NCI-H2081 (cell line): ENCODE measurements around the gene SHROOM4.

Experiments
- DNase-seq, 2 experiments: peaks; one replicate each; lab custom pipeline; 2025; lab: John Stamatoyannopoulos, UW

Gene SHROOM4

GRCh38 chrX:50813843-50814661, at the start of gene SHROOM4:
TSS of gene SHROOM4 (minus strand) at chrX:50814194. CDS start at chrX:50814018, 176 bp downstream.
- DNase-seq, result no peak

DNA sequence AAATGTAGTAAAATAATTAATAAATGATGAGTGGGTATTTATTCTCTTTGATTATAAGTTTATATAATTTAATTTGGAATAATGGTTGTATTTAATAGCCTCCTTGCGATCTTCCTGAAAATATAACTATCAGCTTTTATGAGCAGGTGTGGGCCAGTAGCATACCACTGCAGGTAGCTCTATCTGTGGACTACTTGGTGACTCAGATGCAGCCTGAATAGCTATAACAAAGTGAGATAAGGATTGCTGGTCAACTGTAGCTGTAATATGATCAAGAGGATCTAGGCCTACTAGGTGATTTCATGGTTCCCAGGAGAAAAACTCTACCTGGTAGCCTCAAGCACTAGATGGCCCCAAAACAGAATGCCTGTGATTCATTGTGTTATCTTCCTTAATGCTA, 49.5 kb upstream of the SHROOM4 start:
- DNase-seq, result no peak

- no peak for DNase-seq
Observed at GRCh38 chrX:50860518-50860917, 46.5 kb upstream of the SHROOM4 start.

DNA sequence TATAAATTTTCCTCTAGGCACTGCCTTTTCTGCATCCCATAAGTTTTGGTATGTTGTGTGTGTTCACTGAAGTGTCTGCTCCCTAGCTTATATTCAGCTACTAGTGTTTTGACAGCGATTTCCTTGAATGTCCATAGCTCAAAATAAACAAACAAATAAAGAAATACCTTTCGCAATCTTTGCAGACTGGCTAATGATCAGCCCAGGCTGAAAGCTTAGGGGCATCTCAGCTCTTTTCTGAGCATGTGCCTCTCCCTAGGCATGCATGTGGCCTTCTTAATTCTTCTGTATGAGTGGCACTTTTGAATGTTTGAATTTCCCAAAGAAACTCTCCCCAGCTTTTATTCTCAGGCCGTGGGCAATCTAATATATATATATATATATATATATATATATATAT, 44.6 kb upstream of the SHROOM4 start:
- DNase-seq, result no peak

- no peak for DNase-seq
Observed at GRCh38 chrX:50853399-50853798, 39.4 kb upstream of the SHROOM4 start.

- no peak for DNase-seq
Observed at GRCh38 chrX:50852524-50852923, 38.5 kb upstream of the SHROOM4 start.

DNA sequence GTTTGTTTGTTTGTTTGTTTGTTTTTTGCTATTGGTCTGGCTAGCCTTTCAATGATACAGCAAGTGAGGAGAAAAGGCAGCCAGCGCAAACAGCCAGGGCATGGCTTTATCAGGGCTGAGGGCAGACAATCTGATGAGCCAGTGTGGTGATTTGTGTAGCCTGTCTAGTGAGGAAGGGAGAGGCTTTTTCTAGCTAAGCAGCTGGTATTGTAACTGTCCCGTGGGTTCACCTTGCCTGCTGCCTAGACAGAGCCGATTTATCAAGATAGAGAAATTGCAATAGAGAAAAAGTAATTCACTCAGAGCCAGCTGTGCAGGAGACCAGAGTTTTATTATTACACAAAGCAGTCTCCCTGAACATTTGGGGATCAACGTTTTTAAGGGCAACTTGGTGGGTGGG, 28.2 kb upstream of the SHROOM4 start:
- no peak for DNase-seq

GRCh38 chrX:50839730-50840129, 25.7 kb upstream of the SHROOM4 start:
- DNase-seq, result no peak

GRCh38 chrX:50838820-50839600, 25.0 kb upstream of the SHROOM4 start:
- DNase-seq, result no peak

DNA sequence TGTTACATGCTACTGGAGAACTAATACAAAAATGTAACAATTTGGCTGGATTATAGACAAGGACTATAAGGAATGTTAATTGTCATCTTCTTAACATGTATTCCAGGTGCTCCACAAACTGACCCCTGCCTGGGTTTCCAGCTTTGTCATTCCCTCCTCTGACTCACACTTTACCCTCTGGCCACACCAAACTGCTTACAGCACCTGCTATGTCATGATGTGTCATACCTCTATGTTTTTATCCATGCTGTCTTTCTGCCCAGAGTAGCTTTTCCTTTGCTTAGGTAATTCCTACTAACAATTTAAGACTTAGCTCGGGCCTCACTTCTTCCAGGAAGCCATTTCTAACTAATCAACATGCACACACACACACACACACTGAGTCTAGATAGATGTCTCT, 14.0 kb upstream of the SHROOM4 start:
- no peak for DNase-seq

DNA sequence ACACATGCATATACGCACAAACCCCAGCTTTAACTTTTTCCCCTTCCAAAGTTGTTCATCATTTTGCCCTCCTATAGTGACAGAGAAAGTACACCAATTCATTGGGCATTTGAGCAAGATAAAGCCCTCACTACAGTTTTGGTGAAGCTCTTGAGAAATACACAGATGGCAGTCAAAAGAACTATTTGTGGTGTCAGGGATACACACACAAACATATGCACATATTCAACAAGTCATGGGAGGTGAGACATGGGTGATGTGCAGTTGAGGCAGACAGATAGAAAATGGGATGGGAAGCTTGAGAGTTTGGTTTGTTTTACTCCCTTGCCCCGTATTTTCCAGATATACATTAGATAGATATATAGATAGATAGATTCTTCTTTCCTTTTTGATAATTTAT, 11.8 kb upstream of the SHROOM4 start:
- no peak for DNase-seq

DNA sequence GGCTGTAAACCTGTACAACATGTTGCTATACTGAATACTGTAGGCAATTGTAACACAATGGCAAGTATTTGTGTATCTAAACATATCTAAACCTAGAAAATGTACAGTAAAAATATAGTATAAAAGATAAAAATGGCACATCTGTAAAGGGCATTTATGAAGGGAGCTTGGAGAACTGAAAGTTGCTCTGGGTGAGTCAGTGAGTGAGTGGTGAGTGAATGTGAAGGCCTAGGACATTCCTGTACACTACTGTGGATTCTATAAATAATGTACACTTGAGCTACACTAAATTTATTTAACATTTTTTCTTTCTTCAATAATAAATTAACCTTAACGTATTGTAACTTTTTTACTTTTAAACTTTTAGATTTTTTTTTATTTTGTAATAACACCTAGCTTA, 5.0 kb upstream of the SHROOM4 start:
- no peak for DNase-seq

- DNase-seq, result no peak
Observed at GRCh38 chrX:50815120-50815519, 1.1 kb upstream of the SHROOM4 start.

DNA sequence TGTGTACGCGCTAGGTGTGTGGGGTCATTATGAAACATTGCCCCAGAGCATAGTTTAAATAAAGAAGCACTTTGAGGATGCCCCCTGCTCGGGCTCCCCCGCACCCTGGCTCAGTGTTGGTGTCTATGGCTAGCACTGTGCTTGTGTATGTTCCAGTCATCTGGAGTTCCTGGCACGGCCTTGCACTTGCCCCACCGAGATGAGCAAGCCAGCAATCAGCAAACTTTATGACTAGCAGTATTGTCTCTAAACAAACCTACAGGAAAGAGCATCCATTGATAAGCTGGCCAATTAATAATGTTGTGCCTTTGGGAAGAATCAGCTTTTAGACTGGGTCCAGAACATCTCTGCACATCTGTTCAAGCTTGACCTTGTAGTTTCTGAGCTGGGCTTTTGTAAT, 707 bp upstream of the SHROOM4 start:
- DNase-seq, result no peak

DNA sequence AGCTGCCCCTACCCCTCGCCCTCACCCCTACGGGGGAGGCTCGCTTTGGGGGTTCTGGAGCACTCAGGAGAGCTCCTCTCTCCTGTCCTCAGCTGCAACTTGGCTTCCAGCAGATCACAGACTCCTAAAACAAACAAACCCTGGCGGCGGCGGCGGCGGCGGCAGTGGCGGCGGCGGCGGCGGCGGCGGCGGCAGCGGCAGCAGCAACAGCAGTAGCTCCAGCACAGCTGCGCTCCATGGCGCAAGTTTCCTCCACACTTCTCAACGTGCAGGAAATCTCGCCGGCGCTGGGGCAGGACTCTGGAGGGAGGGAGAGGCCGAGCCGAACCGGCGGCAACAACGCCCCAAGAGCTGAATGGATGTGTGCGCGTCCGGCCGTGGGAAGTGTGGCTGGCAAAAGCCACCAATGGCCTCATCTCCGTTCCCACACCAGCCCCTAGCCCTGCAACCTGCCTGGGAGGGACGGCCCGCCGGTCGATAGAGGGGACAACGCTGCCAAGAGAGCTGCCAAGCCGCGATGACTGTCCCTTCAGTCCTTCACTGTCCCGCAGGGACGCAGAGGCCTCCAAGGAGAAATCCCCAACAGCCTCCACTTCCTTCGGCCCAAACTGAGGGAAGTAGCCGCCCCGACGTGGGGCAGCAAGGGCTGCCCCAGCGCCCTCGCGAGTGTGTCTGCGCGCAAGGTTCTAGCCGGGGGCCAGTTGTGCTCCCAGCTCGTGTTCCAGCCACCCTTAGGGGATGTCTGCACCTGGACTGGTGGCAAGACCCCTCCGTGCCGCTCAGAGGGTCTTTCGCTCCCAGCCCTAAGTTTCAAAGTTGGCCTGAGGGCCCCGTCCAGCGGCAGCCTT, 775 bp downstream of the SHROOM4 start:
- DNase-seq, result no peak

DNA sequence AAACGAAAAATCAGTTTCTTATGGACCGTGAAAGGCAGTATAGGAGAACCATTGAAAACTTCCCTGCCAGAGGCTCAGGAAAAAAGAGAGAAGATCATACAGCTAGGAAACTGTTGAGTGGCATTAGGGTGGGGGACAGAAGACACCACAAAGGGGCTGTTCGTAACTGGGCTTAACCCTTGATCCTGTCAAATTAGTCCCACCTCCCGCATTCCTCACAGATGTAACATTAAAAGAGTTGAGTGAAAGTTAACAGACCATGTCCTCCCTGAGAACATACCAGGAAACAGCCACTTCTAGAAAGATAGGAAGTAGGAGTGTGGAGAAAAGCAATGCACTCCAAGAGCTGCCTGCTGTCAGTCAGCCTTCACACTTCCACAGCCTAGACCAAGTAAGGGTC, 8.7 kb downstream of the SHROOM4 start:
- DNase-seq, result no peak

- DNase-seq, result no peak
Observed at GRCh38 chrX:50801135-50801534, 12.9 kb downstream of the SHROOM4 start.

DNA sequence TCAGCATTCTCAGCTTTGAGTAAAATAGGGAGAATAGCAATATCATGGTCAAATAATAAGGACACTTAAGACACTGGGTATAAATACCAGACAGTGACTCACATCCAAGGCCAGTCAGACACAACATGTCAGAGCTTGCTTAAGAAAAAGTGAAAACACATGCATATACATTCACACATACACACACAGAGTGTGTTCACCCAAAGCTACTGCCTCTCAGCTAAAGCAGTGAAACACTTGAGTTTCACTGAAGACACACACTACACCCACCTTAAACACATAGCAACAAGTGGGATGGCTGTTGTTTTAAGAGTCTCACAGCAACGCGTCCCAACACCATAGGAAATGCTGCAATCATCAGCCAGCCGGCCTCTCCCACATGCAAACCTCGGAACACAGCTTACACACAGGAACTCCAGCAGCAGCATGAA, 14.4 kb downstream of the SHROOM4 start:
- DNase-seq, result no peak

DNA sequence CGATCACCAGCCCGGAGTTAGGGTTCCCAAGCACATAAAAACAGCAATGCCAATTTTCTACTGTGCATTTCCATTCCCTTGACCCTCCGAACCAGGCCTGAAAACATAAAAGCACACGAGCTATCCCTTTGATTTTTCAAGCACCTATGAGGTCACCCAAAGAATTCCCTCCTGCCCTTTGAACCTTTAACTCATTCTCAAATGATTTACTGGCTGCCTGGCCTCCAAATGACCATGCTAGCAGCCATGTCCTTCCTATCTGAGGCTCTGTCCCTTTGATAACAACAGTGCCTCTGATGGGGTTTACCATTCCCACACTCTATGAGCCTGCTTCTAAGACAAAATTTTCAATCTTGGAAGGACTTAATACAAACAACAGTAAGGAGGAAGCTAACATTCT, 15.2 kb downstream of the SHROOM4 start:
- no peak for DNase-seq

GRCh38 chrX:50787099-50787498, 26.9 kb downstream of the SHROOM4 start:
- no peak for DNase-seq

DNA sequence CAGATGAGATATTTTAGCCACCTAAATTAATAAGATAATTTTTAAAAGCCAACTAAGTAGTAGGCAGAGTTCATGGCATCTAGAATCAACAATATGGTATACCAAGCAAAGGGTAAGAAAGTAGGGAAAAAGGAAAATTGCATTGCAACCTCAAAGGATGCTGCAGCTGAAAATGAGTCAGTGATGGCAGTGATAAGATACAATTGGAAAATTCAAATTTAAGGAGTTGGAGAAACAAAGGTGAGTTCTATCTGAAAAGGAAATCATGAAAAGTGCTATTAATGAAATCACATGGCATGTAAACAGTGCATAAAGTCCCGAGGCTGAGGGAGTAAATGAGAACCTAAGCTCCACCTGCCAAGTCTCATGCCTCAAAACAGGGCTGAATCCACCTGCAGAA, 33.9 kb downstream of the SHROOM4 start:
- DNase-seq, result no peak

- DNase-seq, result no peak
Observed at GRCh38 chrX:50779694-50780093, 34.3 kb downstream of the SHROOM4 start.
